Keratinocyte (primary cell): ENCODE results near the gene ERC1. TPM values are rescaled to one million over a fixed set of nuclear protein-coding genes. Genes with fewer than 3 reads are reported as not detected.

ENCODE experiments used
- DNase-seq: peaks from one replicate; pipeline ENCODE4 v3.0.0-alpha.2; 2011; ENCODE audit warnings: low read depth, missing footprints, low spot score
- FAIRE-seq: peaks from 2 replicates; lab custom pipeline; 2011; peaks lifted over from hg19 to GRCh38; lab: Jason Lieb, UNC
- H2AFZ ChIP-seq: 2 replicates; pipeline ENCODE4 v1.6.0; 2012; ENCODE audit warnings: low read length, control low read depth, inconsistent platforms; ENCODE audit not compliant: control insufficient read depth
- H3K27ac ChIP-seq: 2 replicates; pipeline ENCODE4 v1.5.1; 2011; ENCODE audit warnings: low read length; ENCODE audit not compliant: control insufficient read depth, insufficient read depth
- H3K27me3 ChIP-seq: 3 replicates; pipeline ENCODE4 v1.6.0; 2011; ENCODE audit warnings: low read length; ENCODE audit not compliant: control insufficient read depth, insufficient read depth; ENCODE audit errors: extremely low read depth
- H3K36me3 ChIP-seq, 2 experiments: 2 replicates in 1 of 2; 3 replicates in 1 of 2; pipeline ENCODE4 v1.5.1; 2011; ENCODE audit warnings: low read length in 2 of 2, mild to moderate bottlenecking in 1 of 2; ENCODE audit not compliant: control insufficient read depth in 2 of 2, insufficient read depth in 2 of 2; ENCODE audit errors: extremely low read depth in 1 of 2
- H3K4me1 ChIP-seq: 3 replicates; pipeline ENCODE4 v1.5.1; 2011; ENCODE audit warnings: low read length; ENCODE audit not compliant: control insufficient read depth, insufficient read depth; ENCODE audit errors: extremely low read depth
- H3K4me2 ChIP-seq: 3 replicates; pipeline ENCODE4 v1.6.0; 2011; ENCODE audit warnings: low read depth, low read length; ENCODE audit not compliant: control insufficient read depth, insufficient read depth; ENCODE audit errors: extremely low read depth
- H3K4me3 ChIP-seq, 3 experiments: fragments of 200-600 bp in 1 of 3; sonication (generic) in 1 of 3; 2 replicates in 2 of 3; 3 replicates in 1 of 3; pipeline ENCODE4 v1.5.1; 2011 to 2016; ENCODE audit warnings: low read length in 3 of 3, mild to moderate bottlenecking in 3 of 3, control low read depth in 2 of 3, inconsistent platforms in 1 of 3, low read depth in 1 of 3, mixed read lengths in 1 of 3, mixed run types in 1 of 3, moderate library complexity in 1 of 3; ENCODE audit not compliant: control insufficient read depth in 2 of 3, insufficient read depth in 2 of 3; ENCODE audit errors: extremely low read depth in 1 of 3
- H3K79me2 ChIP-seq: 2 replicates; pipeline ENCODE4 v1.6.0; 2012; ENCODE audit warnings: low read length; ENCODE audit not compliant: control insufficient read depth, insufficient read depth
- H3K9ac ChIP-seq: 3 replicates; pipeline ENCODE4 v1.6.0; 2011; ENCODE audit warnings: low read length; ENCODE audit not compliant: control insufficient read depth, insufficient read depth; ENCODE audit errors: extremely low read depth
- H3K9me1 ChIP-seq: 3 replicates; pipeline ENCODE4 v1.6.0; 2011; ENCODE audit warnings: low read length; ENCODE audit not compliant: control insufficient read depth, insufficient read depth; ENCODE audit errors: extremely low read depth
- H3K9me3 ChIP-seq: 2 replicates; pipeline ENCODE4 v1.5.1; 2012; ENCODE audit warnings: low read depth, low read length; ENCODE audit not compliant: control insufficient read depth
- H4K20me1 ChIP-seq: 3 replicates; pipeline ENCODE4 v1.6.0; 2011; ENCODE audit warnings: low read length; ENCODE audit not compliant: control insufficient read depth, insufficient read depth; ENCODE audit errors: extremely low read depth
- EZH2 ChIP-seq: IDR thresholded peaks from one replicate; pipeline ENCODE4 v1.6.1; 2012; ENCODE audit warnings: inconsistent platforms, mild to moderate bottlenecking, low read length, moderate library complexity
- dilution Hi-C: fragments of 300-500 bp; cut with MboI; formaldehyde crosslinking; loops from one replicate; pipeline ENCODE4 v1.7.0; 2020; ENCODE audit warnings: low sequenced_read_pairs; ENCODE audit not compliant: extremely low pct_ligation_motif_present
- polyA plus RNA-seq, 5 experiments: library from polyadenylated mRNA; depleted of rRNA in 3 of 5; stranded (reverse) in 3 of 5; stranded (forward) in 1 of 5; unstranded in 1 of 5; fragments of >200 nt; gene quantifications; 1 replicate in 1 of 5; 2 replicates in 3 of 5; 3 replicates in 1 of 5; pipeline versions ENCODE4 v1.2.1 to v1.2.3, GENCODE V29; 2011 to 2012; ENCODE audit warnings: missing spikeins in 2 of 5, low read depth in 1 of 5, low replicate concordance in 1 of 5
- TF ChIP-seq, protein P1 (sequence below), 3 experiments: IDR thresholded peaks in 1 of 3; conservative IDR thresholded peaks in 1 of 3; optimal IDR thresholded peaks in 1 of 3; 2 replicates in 2 of 3; 3 replicates in 1 of 3; pipeline versions ENCODE3 to v1.5.1; 2011; ENCODE audit warnings: low read length in 3 of 3, mild to moderate bottlenecking in 3 of 3, moderate library complexity in 2 of 3, control low read depth in 1 of 3, inconsistent platforms in 1 of 3; ENCODE audit not compliant: insufficient read depth in 2 of 3; ENCODE audit errors: extremely low read depth in 1 of 3

Gene ERC1
- polyA plus RNA-seq, 1 donor (not counting 4 experiments of a cell fraction or from before 2014, with no cell fraction given) = 16.1 TPM

DNA sequence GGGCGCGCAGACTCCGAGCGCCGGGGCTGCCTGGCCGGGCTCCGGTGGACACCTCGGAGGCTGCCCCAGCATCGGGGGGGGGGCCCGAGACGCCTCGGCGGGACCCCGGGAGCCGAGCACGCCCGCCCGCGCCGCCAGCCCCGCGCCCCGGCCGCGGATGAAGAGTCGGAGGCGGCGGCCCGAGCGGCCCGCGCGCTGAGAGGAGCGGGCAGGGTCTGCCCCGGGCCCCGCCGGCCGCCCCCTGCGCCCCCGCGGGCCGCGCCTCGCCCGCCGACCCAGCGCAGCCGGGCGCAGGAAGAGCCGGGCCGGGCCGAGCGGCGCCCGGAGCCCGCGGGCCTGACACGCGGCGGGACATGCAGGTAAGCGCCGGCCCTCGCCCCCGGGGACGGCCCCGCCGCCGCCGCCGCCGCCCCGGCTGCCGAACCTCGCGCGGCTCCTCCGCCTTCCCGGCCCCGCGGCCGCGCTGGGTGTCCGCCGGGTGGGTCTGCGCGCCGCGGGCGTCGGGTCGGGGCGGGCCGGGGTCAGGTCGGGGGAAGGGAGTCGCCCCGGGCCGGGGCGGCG is 539.6 kb downstream of the ERC1 start:
- peaks cover 45% of the 10 kb centered on the region for H3K79me2 ChIP-seq
- peak overlapping the region; percentile 56 to 77 (median 61) for H3K4me3 ChIP-seq
- no peaks in the 10 kb centered on the region for H3K9me1 ChIP-seq
- H3K9ac ChIP-seq = peak overlapping the region; percentile 70
- H3K36me3 ChIP-seq = no peaks in the 10 kb centered on the region
- H3K9me3 ChIP-seq = no peaks in the 10 kb centered on the region
- DNase-seq = no peak
- peak overlapping the region; percentile 74 for H3K4me2 ChIP-seq
- no peak overlapping the region for H3K27ac ChIP-seq
- dilution Hi-C loops = no loop called here
- TF ChIP-seq, protein P1, sequence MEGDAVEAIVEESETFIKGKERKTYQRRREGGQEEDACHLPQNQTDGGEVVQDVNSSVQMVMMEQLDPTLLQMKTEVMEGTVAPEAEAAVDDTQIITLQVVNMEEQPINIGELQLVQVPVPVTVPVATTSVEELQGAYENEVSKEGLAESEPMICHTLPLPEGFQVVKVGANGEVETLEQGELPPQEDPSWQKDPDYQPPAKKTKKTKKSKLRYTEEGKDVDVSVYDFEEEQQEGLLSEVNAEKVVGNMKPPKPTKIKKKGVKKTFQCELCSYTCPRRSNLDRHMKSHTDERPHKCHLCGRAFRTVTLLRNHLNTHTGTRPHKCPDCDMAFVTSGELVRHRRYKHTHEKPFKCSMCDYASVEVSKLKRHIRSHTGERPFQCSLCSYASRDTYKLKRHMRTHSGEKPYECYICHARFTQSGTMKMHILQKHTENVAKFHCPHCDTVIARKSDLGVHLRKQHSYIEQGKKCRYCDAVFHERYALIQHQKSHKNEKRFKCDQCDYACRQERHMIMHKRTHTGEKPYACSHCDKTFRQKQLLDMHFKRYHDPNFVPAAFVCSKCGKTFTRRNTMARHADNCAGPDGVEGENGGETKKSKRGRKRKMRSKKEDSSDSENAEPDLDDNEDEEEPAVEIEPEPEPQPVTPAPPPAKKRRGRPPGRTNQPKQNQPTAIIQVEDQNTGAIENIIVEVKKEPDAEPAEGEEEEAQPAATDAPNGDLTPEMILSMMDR (optimal IDR thresholded peaks at IDR 0.05 in 1 of 3, IDR thresholded peaks at IDR 0.05 in 1 of 3, conservative IDR thresholded peaks at IDR 0.05 in 1 of 3; ENCODE audit: extremely low read depth in 1 of 3, insufficient read depth in 2 of 3, low read length in 3 of 3) = no peak
- no peak for TF ChIP-seq EZH2
- peaks cover 23% of the 10 kb centered on the region for H3K27me3 ChIP-seq
- no peak for FAIRE-seq
- no peak overlapping the region for H2AFZ ChIP-seq
- peaks cover 29% of the 10 kb centered on the region for H3K4me1 ChIP-seq
- peaks cover 7% of the 10 kb centered on the region for H4K20me1 ChIP-seq

DNA sequence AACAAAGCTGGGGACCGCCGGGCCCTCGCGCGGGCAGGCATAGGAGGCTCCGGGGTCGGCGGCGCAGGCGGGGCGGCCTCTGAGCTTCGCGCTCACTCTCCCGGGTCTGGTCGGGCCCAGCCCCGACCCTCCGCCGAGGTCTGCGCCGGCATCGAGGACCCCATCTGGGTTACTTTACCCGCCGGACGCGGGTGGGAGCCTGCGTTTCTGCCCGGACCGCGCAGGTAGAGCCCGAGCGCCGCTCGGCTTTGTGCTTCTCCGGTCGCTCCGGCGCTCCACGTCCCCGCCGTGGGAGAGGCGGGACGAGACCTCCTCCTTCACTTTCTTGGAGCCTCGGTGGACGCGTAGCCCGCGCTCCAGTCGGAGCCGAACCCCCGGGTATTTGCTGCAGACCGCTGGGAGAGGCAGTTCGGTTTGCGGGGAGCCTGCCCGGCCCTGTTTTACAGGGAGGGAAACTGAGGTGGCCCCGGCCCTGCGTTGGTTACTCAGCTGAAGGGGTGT is 540.2 kb downstream of the ERC1 start:
- no peak for TF ChIP-seq EZH2
- TF ChIP-seq, protein P1 (optimal IDR thresholded peaks at IDR 0.05 in 1 of 3, IDR thresholded peaks at IDR 0.05 in 1 of 3, conservative IDR thresholded peaks at IDR 0.05 in 1 of 3; ENCODE audit: extremely low read depth in 1 of 3, insufficient read depth in 2 of 3, low read length in 3 of 3) = no peak
- H3K9ac ChIP-seq = peak overlapping the region; percentile 70
- H3K36me3 ChIP-seq = no peaks in the 10 kb centered on the region
- peaks cover 29% of the 10 kb centered on the region for H3K4me1 ChIP-seq
- FAIRE-seq (no peak), DNase-seq (no peak)
- peak overlapping the region; percentile 20 for H3K27ac ChIP-seq
- peak overlapping the region; percentile 74 for H3K4me2 ChIP-seq
- peak overlapping the region; percentile 56 to 77 (median 61) for H3K4me3 ChIP-seq
- dilution Hi-C loops = no loop called here
- peaks cover 7% of the 10 kb centered on the region for H4K20me1 ChIP-seq
- H3K27me3 ChIP-seq = peaks cover 23% of the 10 kb centered on the region
- peak overlapping the region; percentile 22 for H2AFZ ChIP-seq
- no peaks in the 10 kb centered on the region for H3K9me1 ChIP-seq
- peaks cover 50% of the 10 kb centered on the region for H3K79me2 ChIP-seq
- H3K9me3 ChIP-seq = no peaks in the 10 kb centered on the region
